NCI-H1092 (cell line): ENCODE data around the gene CCNY.

Experiments
- DNase-seq: peaks from one replicate; lab custom pipeline; 2025; lab: John Stamatoyannopoulos, UW

The CCNY gene

GRCh38 chr10:35584946-35585345 is 248.6 kb downstream of the CCNY start:
- no peak for DNase-seq

GRCh38 chr10:35585356-35585755 is 249.0 kb downstream of the CCNY start:
- DNase-seq = no peak

GRCh38 chr10:35585903-35586535 is 249.7 kb downstream of the CCNY start:
- no peak for DNase-seq

GRCh38 chr10:35588836-35589235 is 252.5 kb downstream of the CCNY start:
- DNase-seq = no peak

GRCh38 chr10:35592441-35592840 is 256.1 kb downstream of the CCNY start:
- DNase-seq = no peak

GRCh38 chr10:35594115-35595079 is 258.1 kb downstream of the CCNY start:
- no peak for DNase-seq

- DNase-seq = no peak
These were observed 258.8 kb downstream of the CCNY start for GRCh38 chr10:35595106-35595505.

- DNase-seq = no peak
These were observed 262.1 kb downstream of the CCNY start for GRCh38 chr10:35598379-35598778.

- no peak for DNase-seq
These were observed 263.9 kb downstream of the CCNY start for GRCh38 chr10:35600193-35600592.

GRCh38 chr10:35605191-35605590 is 268.9 kb downstream of the CCNY start, which contains the start of gene GJD4:
Gene GJD4, plus strand, starts transcription at chr10:35605341. Its CDS starts 227 bp downstream, at chr10:35605568.
- DNase-seq = no peak

GRCh38 chr10:35606430-35606829 is 270.1 kb downstream of the CCNY start:
- DNase-seq = no peak

GRCh38 chr10:35607475-35608327 is 271.4 kb downstream of the CCNY start:
- no peak for DNase-seq

- DNase-seq = no peak
These were observed 272.0 kb downstream of the CCNY start for GRCh38 chr10:35608328-35608672.

- DNase-seq = no peak
These were observed 275.4 kb downstream of the CCNY start for GRCh38 chr10:35611750-35612149.

GRCh38 chr10:35612385-35613106 is 276.2 kb downstream of the CCNY start:
- DNase-seq = no peak

GRCh38 chr10:35613107-35613440 is 276.8 kb downstream of the CCNY start:
- no peak for DNase-seq

- no peak for DNase-seq
These were observed 277.4 kb downstream of the CCNY start for GRCh38 chr10:35613597-35614226.

GRCh38 chr10:35614312-35614711 is 278.0 kb downstream of the CCNY start:
- no peak for DNase-seq
